HepG2 (cell line): Measurements from ENCODE around the gene CLCN2. TPM values are rescaled to one million over a fixed set of nuclear protein-coding genes. Genes with fewer than 3 reads are reported as not detected.

Source experiments
- ISL2 ChIP-seq: sonication (generic); formaldehyde crosslinking; IDR thresholded peaks from 2 replicates; pipeline ENCODE4 v1.5.0; 2020; ENCODE audit warnings: missing genetic modification reagents
- NFKB2 ChIP-seq: sonication (generic); formaldehyde crosslinking; IDR thresholded peaks from 2 replicates; pipeline ENCODE4 v1.4.0; 2020; ENCODE audit warnings: missing genetic modification reagents, borderline replicate concordance
- ONECUT2 ChIP-seq: sonication (generic); formaldehyde crosslinking; IDR thresholded peaks from 2 replicates; pipeline ENCODE4 v1.4.0; 2020; ENCODE audit warnings: missing genetic modification reagents
- PLRG1 ChIP-seq: fragments of 450-650 bp; conservative IDR thresholded peaks from 2 replicates; pipeline ENCODE4 v1.6.1; 2016
- POGZ ChIP-seq: sonication (generic); formaldehyde crosslinking; IDR thresholded peaks from 2 replicates; pipeline ENCODE4 v1.4.0; 2020; ENCODE audit warnings: mild to moderate bottlenecking, missing genetic modification reagents
- PRPF4 ChIP-seq: fragments of 200-400 bp; formaldehyde crosslinking; IDR thresholded peaks from 2 replicates; pipeline ENCODE4 v1.6.1; 2016; ENCODE audit warnings: low read length, low read depth; ENCODE audit not compliant: poor library complexity, severe bottlenecking
- TGIF2 ChIP-seq: IDR thresholded peaks from 2 replicates; pipeline ENCODE4 v1.6.1; 2016; ENCODE audit warnings: control low read depth, missing compliant biosample characterization
- XBP1 ChIP-seq: sonication (generic); formaldehyde crosslinking; IDR thresholded peaks from 2 replicates; pipeline ENCODE4 v1.5.0; 2020; ENCODE audit warnings: missing genetic modification reagents
- ZFYVE20 ChIP-seq: sonication (generic); formaldehyde crosslinking; IDR thresholded peaks from 2 replicates; pipeline ENCODE4 v1.8.0; 2023; ENCODE audit warnings: low read depth, mild to moderate bottlenecking, moderate library complexity, missing genetic modification reagents, borderline replicate concordance
- ZNF121 ChIP-seq: sonication (generic); formaldehyde crosslinking; IDR thresholded peaks from 2 replicates; pipeline ENCODE4 v1.5.0; 2020; ENCODE audit warnings: mild to moderate bottlenecking, missing genetic modification reagents
- ZNF224 ChIP-seq: sonication (generic); formaldehyde crosslinking; IDR thresholded peaks from 2 replicates; pipeline ENCODE4 v1.5.0; 2020; ENCODE audit warnings: mild to moderate bottlenecking, missing genetic modification reagents
- polyA plus RNA-seq, 8 experiments: library from polyadenylated mRNA; depleted of rRNA in 3 of 8; stranded (reverse) in 7 of 8; unstranded in 1 of 8; fragments of >200 nt; fragmentation: Illumina TruSeq in 4 of 8; extraction: Trizol in 4 of 8; gene quantifications; 2 replicates each; pipeline versions ENCODE4 v1.2.1 to v1.2.3, GENCODE V29; 2011 to 2016; ENCODE audit warnings: low read depth in 4 of 8, missing spikeins in 1 of 8, mixed read lengths in 1 of 8; ENCODE audit not compliant: insufficient read depth in 1 of 8
- total RNA-seq, 5 experiments: library from RNA; depleted of rRNA; stranded (reverse); fragments of >200 nt; fragmentation: Illumina TruSeq; extraction: Trizol; gene quantifications; 2 replicates each; pipeline ENCODE4 v1.2.3, GENCODE V29; 2016; ENCODE audit warnings: low read depth in 1 of 5
- TF ChIP-seq, protein P1 (sequence below): sonication (generic); formaldehyde crosslinking; IDR thresholded peaks from 2 replicates; pipeline ENCODE4 v1.8.1; 2022; ENCODE audit warnings: low read depth, mild to moderate bottlenecking, missing genetic modification reagents
- TF ChIP-seq, protein P2 (sequence below): sonication (generic); formaldehyde crosslinking; IDR thresholded peaks from 2 replicates; pipeline ENCODE4 v1.4.0; 2020; ENCODE audit warnings: missing genetic modification reagents, borderline replicate concordance
- TF ChIP-seq, protein P3 (sequence below), 2 experiments: sonication (generic) in 1 of 2; formaldehyde crosslinking in 1 of 2; IDR thresholded peaks; 2 replicates each; pipeline versions ENCODE4 v1.4.0 to v1.6.1; 2018 to 2020; ENCODE audit warnings: missing genetic modification reagents in 2 of 2, borderline replicate concordance in 1 of 2, low read depth in 1 of 2, mild to moderate bottlenecking in 1 of 2, missing biosample characterization in 1 of 2
- TF ChIP-seq, protein P4 (sequence below): sonication (generic); formaldehyde crosslinking; IDR thresholded peaks from 2 replicates; pipeline ENCODE4 v1.4.0; 2020; ENCODE audit warnings: mild to moderate bottlenecking, missing genetic modification reagents, borderline replicate concordance

The CLCN2 gene
- total and polyA plus RNA-seq, 2 of the 13 experiments (the other 11 are each of a cell fraction or from before 2014, with no cell fraction given) = 11.4 to 13.5 TPM

DNA sequence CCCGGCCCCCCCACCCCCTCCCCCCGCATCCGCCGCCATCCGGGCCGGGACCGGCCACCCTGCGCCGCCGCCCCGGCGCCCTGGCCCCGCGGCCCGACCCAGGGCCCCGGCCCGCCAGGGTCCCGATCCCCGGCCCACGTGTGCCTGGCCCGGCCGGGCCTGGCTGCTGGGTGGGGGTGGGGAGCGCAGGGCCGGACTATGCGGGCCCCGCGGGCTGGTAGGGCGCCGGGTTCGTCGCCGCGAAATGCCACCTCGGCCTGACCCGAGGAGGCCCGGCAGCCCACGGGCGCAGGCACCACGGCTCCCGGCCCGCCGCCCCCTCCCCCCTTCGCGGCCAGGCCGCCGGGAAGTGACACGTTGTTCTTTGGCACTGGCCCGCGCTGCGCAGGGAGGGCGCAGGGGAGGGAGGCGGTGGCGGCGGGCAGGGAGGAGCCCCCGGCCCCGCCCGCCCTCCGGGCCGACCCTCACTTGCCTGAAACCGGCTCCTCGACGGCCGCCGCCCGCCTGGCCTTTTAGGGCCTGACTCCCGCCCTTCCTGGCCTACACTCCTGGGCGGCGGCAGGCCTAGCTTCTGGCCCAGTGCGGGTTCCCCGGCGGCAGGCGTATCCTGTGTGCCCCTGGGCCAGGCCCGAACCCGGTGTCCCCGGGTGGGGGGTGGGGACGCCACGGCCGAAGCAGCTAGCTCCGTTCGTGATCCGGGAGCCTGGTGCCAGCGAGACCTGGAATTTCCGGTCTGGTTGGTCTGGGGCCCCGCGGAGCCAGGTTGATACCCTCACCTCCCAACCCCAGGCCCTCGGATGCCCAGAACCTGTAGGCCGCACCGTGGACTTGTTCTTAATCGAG is 46.5 kb downstream of the CLCN2 start (continued):
- TF ChIP-seq, protein P1, sequence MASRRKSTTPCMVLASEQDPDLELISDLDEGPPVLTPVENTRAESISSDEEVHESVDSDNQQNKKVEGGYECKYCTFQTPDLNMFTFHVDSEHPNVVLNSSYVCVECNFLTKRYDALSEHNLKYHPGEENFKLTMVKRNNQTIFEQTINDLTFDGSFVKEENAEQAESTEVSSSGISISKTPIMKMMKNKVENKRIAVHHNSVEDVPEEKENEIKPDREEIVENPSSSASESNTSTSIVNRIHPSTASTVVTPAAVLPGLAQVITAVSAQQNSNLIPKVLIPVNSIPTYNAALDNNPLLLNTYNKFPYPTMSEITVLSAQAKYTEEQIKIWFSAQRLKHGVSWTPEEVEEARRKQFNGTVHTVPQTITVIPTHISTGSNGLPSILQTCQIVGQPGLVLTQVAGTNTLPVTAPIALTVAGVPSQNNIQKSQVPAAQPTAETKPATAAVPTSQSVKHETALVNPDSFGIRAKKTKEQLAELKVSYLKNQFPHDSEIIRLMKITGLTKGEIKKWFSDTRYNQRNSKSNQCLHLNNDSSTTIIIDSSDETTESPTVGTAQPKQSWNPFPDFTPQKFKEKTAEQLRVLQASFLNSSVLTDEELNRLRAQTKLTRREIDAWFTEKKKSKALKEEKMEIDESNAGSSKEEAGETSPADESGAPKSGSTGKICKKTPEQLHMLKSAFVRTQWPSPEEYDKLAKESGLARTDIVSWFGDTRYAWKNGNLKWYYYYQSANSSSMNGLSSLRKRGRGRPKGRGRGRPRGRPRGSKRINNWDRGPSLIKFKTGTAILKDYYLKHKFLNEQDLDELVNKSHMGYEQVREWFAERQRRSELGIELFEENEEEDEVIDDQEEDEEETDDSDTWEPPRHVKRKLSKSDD (CRISPR knock-in tag) = 0 out of 2 replicates have a peak, but pooled peaks have one; percentile 31
- TF ChIP-seq NFKB2 (CRISPR knock-in tag) (peak; percentile 63; the same call in 1 of the 2 replicates), ZNF224 (no peak), ZFYVE20 (CRISPR knock-in tag) (no peak), XBP1 (CRISPR knock-in tag) (no peak), PLRG1 (no peak), TGIF2 (CRISPR knock-in tag) (no peak), POGZ (0 out of 2 replicates have a peak, but pooled peaks have one; percentile 16), ZNF121 (0 out of 2 replicates have a peak, but pooled peaks have one; percentile 32), ONECUT2 (CRISPR knock-in tag) (no peak), ISL2 (CRISPR knock-in tag) (0 out of 2 replicates have a peak, but pooled peaks have one; percentile 37), PRPF4 (no peak)
- TF ChIP-seq, protein P2, sequence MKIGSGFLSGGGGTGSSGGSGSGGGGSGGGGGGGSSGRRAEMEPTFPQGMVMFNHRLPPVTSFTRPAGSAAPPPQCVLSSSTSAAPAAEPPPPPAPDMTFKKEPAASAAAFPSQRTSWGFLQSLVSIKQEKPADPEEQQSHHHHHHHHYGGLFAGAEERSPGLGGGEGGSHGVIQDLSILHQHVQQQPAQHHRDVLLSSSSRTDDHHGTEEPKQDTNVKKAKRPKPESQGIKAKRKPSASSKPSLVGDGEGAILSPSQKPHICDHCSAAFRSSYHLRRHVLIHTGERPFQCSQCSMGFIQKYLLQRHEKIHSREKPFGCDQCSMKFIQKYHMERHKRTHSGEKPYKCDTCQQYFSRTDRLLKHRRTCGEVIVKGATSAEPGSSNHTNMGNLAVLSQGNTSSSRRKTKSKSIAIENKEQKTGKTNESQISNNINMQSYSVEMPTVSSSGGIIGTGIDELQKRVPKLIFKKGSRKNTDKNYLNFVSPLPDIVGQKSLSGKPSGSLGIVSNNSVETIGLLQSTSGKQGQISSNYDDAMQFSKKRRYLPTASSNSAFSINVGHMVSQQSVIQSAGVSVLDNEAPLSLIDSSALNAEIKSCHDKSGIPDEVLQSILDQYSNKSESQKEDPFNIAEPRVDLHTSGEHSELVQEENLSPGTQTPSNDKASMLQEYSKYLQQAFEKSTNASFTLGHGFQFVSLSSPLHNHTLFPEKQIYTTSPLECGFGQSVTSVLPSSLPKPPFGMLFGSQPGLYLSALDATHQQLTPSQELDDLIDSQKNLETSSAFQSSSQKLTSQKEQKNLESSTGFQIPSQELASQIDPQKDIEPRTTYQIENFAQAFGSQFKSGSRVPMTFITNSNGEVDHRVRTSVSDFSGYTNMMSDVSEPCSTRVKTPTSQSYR = peak; percentile 76
- TF ChIP-seq, protein P3, sequence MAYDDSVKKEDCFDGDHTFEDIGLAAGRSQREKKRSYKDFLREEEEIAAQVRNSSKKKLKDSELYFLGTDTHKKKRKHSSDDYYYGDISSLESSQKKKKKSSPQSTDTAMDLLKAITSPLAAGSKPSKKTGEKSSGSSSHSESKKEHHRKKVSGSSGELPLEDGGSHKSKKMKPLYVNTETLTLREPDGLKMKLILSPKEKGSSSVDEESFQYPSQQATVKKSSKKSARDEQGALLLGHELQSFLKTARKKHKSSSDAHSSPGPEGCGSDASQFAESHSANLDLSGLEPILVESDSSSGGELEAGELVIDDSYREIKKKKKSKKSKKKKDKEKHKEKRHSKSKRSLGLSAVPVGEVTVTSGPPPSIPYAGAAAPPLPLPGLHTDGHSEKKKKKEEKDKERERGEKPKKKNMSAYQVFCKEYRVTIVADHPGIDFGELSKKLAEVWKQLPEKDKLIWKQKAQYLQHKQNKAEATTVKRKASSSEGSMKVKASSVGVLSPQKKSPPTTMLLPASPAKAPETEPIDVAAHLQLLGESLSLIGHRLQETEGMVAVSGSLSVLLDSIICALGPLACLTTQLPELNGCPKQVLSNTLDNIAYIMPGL (CRISPR knock-in tag; IDR thresholded peaks at IDR 0.05; ENCODE audit: borderline replicate concordance in 1 of 2, low read depth in 1 of 2) = 0 out of 4 replicates have a peak, but pooled peaks of 1 of the 2 experiments have one; percentile 58
- TF ChIP-seq, protein P4, sequence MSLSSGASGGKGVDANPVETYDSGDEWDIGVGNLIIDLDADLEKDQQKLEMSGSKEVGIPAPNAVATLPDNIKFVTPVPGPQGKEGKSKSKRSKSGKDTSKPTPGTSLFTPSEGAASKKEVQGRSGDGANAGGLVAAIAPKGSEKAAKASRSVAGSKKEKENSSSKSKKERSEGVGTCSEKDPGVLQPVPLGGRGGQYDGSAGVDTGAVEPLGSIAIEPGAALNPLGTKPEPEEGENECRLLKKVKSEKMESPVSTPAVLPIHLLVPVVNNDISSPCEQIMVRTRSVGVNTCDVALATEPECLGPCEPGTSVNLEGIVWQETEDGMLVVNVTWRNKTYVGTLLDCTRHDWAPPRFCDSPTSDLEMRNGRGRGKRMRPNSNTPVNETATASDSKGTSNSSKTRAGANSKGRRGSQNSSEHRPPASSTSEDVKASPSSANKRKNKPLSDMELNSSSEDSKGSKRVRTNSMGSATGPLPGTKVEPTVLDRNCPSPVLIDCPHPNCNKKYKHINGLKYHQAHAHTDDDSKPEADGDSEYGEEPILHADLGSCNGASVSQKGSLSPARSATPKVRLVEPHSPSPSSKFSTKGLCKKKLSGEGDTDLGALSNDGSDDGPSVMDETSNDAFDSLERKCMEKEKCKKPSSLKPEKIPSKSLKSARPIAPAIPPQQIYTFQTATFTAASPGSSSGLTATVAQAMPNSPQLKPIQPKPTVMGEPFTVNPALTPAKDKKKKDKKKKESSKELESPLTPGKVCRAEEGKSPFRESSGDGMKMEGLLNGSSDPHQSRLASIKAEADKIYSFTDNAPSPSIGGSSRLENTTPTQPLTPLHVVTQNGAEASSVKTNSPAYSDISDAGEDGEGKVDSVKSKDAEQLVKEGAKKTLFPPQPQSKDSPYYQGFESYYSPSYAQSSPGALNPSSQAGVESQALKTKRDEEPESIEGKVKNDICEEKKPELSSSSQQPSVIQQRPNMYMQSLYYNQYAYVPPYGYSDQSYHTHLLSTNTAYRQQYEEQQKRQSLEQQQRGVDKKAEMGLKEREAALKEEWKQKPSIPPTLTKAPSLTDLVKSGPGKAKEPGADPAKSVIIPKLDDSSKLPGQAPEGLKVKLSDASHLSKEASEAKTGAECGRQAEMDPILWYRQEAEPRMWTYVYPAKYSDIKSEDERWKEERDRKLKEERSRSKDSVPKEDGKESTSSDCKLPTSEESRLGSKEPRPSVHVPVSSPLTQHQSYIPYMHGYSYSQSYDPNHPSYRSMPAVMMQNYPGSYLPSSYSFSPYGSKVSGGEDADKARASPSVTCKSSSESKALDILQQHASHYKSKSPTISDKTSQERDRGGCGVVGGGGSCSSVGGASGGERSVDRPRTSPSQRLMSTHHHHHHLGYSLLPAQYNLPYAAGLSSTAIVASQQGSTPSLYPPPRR (CRISPR knock-in tag) = 0 out of 2 replicates have a peak, but pooled peaks have one; percentile 13
